Measurements from ENCODE around the gene TGFBR3L.

- TF ChIP-seq, protein P1, sequence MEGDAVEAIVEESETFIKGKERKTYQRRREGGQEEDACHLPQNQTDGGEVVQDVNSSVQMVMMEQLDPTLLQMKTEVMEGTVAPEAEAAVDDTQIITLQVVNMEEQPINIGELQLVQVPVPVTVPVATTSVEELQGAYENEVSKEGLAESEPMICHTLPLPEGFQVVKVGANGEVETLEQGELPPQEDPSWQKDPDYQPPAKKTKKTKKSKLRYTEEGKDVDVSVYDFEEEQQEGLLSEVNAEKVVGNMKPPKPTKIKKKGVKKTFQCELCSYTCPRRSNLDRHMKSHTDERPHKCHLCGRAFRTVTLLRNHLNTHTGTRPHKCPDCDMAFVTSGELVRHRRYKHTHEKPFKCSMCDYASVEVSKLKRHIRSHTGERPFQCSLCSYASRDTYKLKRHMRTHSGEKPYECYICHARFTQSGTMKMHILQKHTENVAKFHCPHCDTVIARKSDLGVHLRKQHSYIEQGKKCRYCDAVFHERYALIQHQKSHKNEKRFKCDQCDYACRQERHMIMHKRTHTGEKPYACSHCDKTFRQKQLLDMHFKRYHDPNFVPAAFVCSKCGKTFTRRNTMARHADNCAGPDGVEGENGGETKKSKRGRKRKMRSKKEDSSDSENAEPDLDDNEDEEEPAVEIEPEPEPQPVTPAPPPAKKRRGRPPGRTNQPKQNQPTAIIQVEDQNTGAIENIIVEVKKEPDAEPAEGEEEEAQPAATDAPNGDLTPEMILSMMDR (conservative IDR thresholded peaks at IDR 0.05): no peak
- no peak for TF ChIP-seq ZFX (IDR thresholded peaks at IDR 0.05)
These were observed 14.8 kb upstream of the TGFBR3L start for GRCh38 chr19:7899751-7900378.

All from C4-2B (cell line).